Heart left ventricle (tissue), 16 donors: Measurements from ENCODE around the gene CACNA1F. TPM values are rescaled to one million over a fixed set of nuclear protein-coding genes. Genes with fewer than 3 reads are reported as not detected.
A peak's percentile ranks its signal among the peaks of the same experiment; 100 is the strongest.

Experiments
- ATAC-seq, 4 donors: fragments of 200-7000 bp; cut with Tn5 transposase; one replicate each; pipeline ENCODE4 v1.9.1; 2020 to 2022; ENCODE audit warnings: moderate library complexity in 4 of 4, mild to moderate bottlenecking in 3 of 4, moderate number of reproducible peaks in 1 of 4
- DNase-seq, 5 donors: peaks; one replicate each; pipeline ENCODE4 v3.0.0-alpha.2; 2020
- H3K27ac ChIP-seq, 12 donors: fragments of 200-600 bp; sonication (generic) in 4 of 12; one replicate each; pipeline versions ENCODE4 v1.5.0 to v1.8.0; 2016 to 2022; ENCODE audit warnings: mild to moderate bottlenecking in 2 of 12
- H3K27me3 ChIP-seq, 9 donors: fragments of 200-600 bp; sonication (generic) in 2 of 9; one replicate each; pipeline versions ENCODE4 v1.5.1 to v1.8.0; 2016 to 2022; ENCODE audit warnings: mild to moderate bottlenecking in 3 of 9
- H3K36me3 ChIP-seq, 9 donors: fragments of 200-600 bp; sonication (generic) in 2 of 9; one replicate each; pipeline versions ENCODE4 v1.5.0 to v1.8.0; 2018 to 2022; ENCODE audit warnings: mild to moderate bottlenecking in 2 of 9
- H3K4me1 ChIP-seq, 12 donors: fragments of 200-600 bp; sonication (generic) in 4 of 12; one replicate each; pipeline versions ENCODE4 v1.5.0 to v1.8.0; 2016 to 2022; ENCODE audit warnings: mild to moderate bottlenecking in 3 of 12
- H3K4me3 ChIP-seq, 12 donors: fragments of 200-600 bp; sonication (generic) in 4 of 12; one replicate each; pipeline versions ENCODE4 v1.5.0 to v1.8.0; 2017 to 2022; ENCODE audit warnings: mild to moderate bottlenecking in 9 of 12, moderate library complexity in 4 of 12
- H3K9me3 ChIP-seq, 12 donors: fragments of 200-600 bp; sonication (generic) in 4 of 12; one replicate each; pipeline versions ENCODE4 v1.5.0 to v1.8.0; 2016 to 2022; ENCODE audit warnings: mild to moderate bottlenecking in 1 of 12
- POLR2A ChIP-seq, 2 donors: fragments of 450-650 bp; IDR thresholded peaks; one replicate each; pipeline ENCODE4 v1.6.1; 2017; ENCODE audit warnings: antibody characterized with exemption in 2 of 2, mild to moderate bottlenecking in 2 of 2, moderate library complexity in 2 of 2
- WGBS, 4 donors: extraction: QIAGEN DNeasy Blood & Tissue Kit in 2 of 4; methylation state at CpG; one replicate each; pipeline versions ENCODE4 v1.1.5 to v1.1.7; 2013 to 2018; 5-methylcytosine and 5-hydroxymethylcytosine counted together
- intact Hi-C, 10 donors: fragments of 100-400 bp; cut with DNase I; formaldehyde crosslinking; loops; one replicate each; pipeline versions ENCODE4 v1.11.1 to v1.14.2; 2022
- polyA plus RNA-seq, 2 donors: library from polyadenylated mRNA; stranded (reverse); fragments of 200-250 nt; gene quantifications; one replicate each; pipeline ENCODE4 v1.2.3, GENCODE V29; 2013
- total RNA-seq, 9 donors: library from RNA; depleted of rRNA in 2 of 9; stranded (reverse); fragments of >200 nt in 2 of 9; fragmentation: NEBNext Ultra II Directional in 3 of 9; extraction: Animal tissue kit (Norgen Biotek cat#: 25700) in 3 of 9; gene quantifications; one replicate each; pipeline versions ENCODE4 v1.1.0 to v1.2.4, GENCODE V29; 2016 to 2023
- TF ChIP-seq, protein P1 (sequence below), 12 donors: fragments of 200-600 bp; sonication (generic) in 4 of 12; IDR thresholded peaks; one replicate each; pipeline versions ENCODE4 v1.5.0 to v1.8.0; 2018 to 2022; ENCODE audit warnings: antibody characterized with exemption in 12 of 12, mild to moderate bottlenecking in 5 of 12
- donor health status: ischemic (EF 13 %, LVEDD 7.1; RV severe dilation, severe dysfunction).
- donor health status: healthy with polysubstance abuse.
- donor health status: DM: no; HTN: yes; CAD: no.
- donor health status: DM: no; HTN: no; CAD: no.
- donor health status: ischemic (EF 25% LVEDD 6.9; RV normal size, moderate dysfunction).
- donor health status: ischemic (EF 25% LVEDD 5.7; RV mildly dilated, moderate dysfunction).
- donor health status: healthy.
- donor health status: DM: yes; HTN: yes; CAD: no.
- donor health status: ischemic (EF 35%, LVEDD 5.7; RV mildly dilated, moderate dysfunction).
- donor health status: nonischemic (EF 11% LVEDD 7.7; RV severe dilation, severe dysfunction).
- donor health status: DM: yes; HTN: yes; CAD: no.
- donor health status: PGD.
- donor health status: ischemic (EF 29% LVEDD 5.4; RV normal size, mild dysfunction).
- donor health status: nonischemic (EF 23%, LVEDD 6.1; RV moderate dilation, normal function).

Gene CACNA1F
- total and polyA plus RNA-seq, 11 donors: 0.04 to 0.37 (median 0.07) TPM; not detected in 3

DNA sequence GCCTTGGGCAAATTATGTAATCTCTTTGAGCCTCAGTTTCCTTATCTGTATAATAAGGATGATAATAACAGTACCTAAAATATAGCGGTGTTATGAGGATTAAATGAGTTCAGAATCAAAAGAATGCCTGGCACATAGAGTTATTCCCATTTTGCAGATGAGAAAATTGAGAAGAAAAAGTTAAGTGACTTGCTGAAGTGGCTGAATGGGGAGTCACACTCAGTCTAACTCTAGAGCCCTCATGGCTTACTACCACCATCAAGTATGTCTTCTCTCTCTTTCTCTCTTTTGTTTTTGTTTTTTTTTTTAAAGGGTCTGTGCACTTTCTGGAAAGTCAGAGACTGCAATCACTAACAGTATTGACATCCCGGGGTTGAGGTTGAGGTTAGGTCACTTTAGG, 615 bp downstream of the CACNA1F start:
- H3K36me3 ChIP-seq: no peaks in the 10 kb centered on the region
- H3K9me3 ChIP-seq: no peaks in the 10 kb centered on the region
- H3K4me1 ChIP-seq: peaks cover 0 to 10% (median 1%) of the 10 kb centered on the region in 12 donors
- H3K27me3 ChIP-seq: no peaks in the 10 kb centered on the region
- TF ChIP-seq, protein P1, sequence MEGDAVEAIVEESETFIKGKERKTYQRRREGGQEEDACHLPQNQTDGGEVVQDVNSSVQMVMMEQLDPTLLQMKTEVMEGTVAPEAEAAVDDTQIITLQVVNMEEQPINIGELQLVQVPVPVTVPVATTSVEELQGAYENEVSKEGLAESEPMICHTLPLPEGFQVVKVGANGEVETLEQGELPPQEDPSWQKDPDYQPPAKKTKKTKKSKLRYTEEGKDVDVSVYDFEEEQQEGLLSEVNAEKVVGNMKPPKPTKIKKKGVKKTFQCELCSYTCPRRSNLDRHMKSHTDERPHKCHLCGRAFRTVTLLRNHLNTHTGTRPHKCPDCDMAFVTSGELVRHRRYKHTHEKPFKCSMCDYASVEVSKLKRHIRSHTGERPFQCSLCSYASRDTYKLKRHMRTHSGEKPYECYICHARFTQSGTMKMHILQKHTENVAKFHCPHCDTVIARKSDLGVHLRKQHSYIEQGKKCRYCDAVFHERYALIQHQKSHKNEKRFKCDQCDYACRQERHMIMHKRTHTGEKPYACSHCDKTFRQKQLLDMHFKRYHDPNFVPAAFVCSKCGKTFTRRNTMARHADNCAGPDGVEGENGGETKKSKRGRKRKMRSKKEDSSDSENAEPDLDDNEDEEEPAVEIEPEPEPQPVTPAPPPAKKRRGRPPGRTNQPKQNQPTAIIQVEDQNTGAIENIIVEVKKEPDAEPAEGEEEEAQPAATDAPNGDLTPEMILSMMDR (IDR thresholded peaks at IDR 0.05): no peak
- TF ChIP-seq POLR2A (IDR thresholded peaks at IDR 0.05): no peak
- H3K4me3 ChIP-seq: no peak overlapping the region
- intact Hi-C loops: no loop called here
- H3K27ac ChIP-seq: no peak overlapping the region
- DNase-seq (no peak), ATAC-seq (no peak)
- 81 to 98% (median 87%) methylated on average over 2 of the region's 2 CpGs for WGBS, 4 donors

- no peaks in the 10 kb centered on the region for H3K9me3 ChIP-seq
- no peak for ATAC-seq
- H3K36me3 ChIP-seq: no peaks in the 10 kb centered on the region
- no peak overlapping the region for H3K4me3 ChIP-seq
- TF ChIP-seq, protein P1 (IDR thresholded peaks at IDR 0.05): no peak
- TF ChIP-seq POLR2A (IDR thresholded peaks at IDR 0.05): no peak
- WGBS, 4 donors: 81 to 97% (median 93%) methylated on average over 10 of the region's 10 CpGs
- no peak for DNase-seq
- no peaks in the 10 kb centered on the region for H3K27me3 ChIP-seq
- intact Hi-C loops: no loop called here
- peaks cover 0 to 8% (median 1%) of the 10 kb centered on the region in 12 donors for H3K4me1 ChIP-seq
- no peak overlapping the region for H3K27ac ChIP-seq
Measured at GRCh38 chrX:49231333-49232000, 1.7 kb downstream of the CACNA1F start.

GRCh38 chrX:49230500-49231232, 2.5 kb downstream of the CACNA1F start:
- Histone ChIP-seq H3K9me3 (no peaks in the 10 kb centered on the region), H3K4me1 (peaks cover 0 to 8% (median 0%) of the 10 kb centered on the region in 12 donors), H3K27me3 (no peaks in the 10 kb centered on the region), H3K4me3 (peak overlapping the region in 10 of 12 donors; percentile 31 to 52 (median 43)), H3K27ac (peak overlapping the region in 3 of 12 donors; percentile 24 to 42 (median 30)), H3K36me3 (no peaks in the 10 kb centered on the region)
- DNase-seq: peak; percentile 62 to 78 (median 75)
- 5 to 57% (median 21%) methylated on average over 31 to 44 of the region's 44 CpGs for WGBS, 4 donors
- ATAC-seq: peak; percentile 31 to 75 (median 72)
- intact Hi-C loops: no loop called here
- TF ChIP-seq POLR2A (IDR thresholded peaks at IDR 0.05): no peak
- TF ChIP-seq, protein P1 (IDR thresholded peaks at IDR 0.05): peak in 2 of 12 donors; percentile 18 to 27

DNA sequence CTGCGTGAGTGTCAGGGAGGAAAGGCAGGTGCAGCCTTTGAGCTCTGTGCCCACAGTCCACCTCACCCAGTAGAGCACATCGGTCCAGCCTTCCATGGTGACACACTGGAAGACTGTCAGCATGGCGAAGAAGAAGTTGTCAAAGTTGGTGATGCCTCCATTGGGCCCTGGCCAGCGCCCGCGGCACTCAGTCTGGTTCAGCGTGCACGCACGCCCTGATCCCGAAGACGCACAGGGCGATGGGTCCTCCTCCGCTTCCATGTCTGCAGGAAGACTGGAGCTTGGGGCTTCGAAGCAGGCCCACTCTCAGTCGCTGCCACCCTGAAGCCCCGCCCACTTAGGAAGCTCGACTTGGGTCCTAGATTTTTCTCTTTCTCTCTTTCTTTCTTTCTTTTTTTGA, 5.0 kb downstream of the CACNA1F start:
- Histone ChIP-seq H3K9me3 (no peaks in the 10 kb centered on the region), H3K27me3 (peaks cover 0 to 5% (median 0%) of the 10 kb centered on the region in 9 donors), H3K27ac (no peak overlapping the region), H3K4me3 (no peak overlapping the region), H3K4me1 (peaks cover 0 to 8% (median 0%) of the 10 kb centered on the region in 12 donors), H3K36me3 (no peaks in the 10 kb centered on the region)
- WGBS, 4 donors: 83 to 88% (median 85%) methylated on average over 15 to 17 of the region's 17 CpGs
- intact Hi-C loops: no loop called here
- TF ChIP-seq POLR2A (IDR thresholded peaks at IDR 0.05): no peak
- TF ChIP-seq, protein P1 (IDR thresholded peaks at IDR 0.05): no peak
- ATAC-seq (no peak), DNase-seq (no peak)
